Measurements from ENCODE around the gene ZNF664. TPM values are rescaled to one million over a fixed set of nuclear protein-coding genes. Genes with fewer than 3 reads are reported as not detected.

ZNF664 gene
- total RNA-seq, 1 donor from 2014 or later, result 88.2 TPM

DNA sequence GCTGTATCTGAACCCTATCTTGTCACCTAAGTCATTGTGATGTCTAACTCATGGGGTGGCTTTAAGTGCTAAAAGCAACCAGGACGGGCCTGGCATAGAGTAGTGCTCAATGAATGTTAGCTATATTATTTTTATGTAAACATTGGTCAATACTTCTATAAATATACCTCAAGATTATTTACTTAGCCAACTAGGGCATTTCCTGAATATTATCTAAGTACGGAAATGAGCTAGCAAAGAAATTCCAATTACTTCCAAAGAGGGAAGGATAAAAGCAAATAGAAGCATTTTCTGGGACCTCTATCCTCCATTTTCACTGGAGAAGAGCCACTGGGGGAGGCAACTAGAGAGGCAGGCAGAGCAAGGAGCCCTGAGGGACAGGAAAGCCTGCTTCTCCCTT is 21.0 kb upstream of the ZNF664 start:
- DNase-seq (ENCODE audit: low read depth) (peak; percentile 38), FAIRE-seq (no peak)
- Histone ChIP-seq H3K4me3 (ENCODE audit: low read depth, low read length) (no peak overlapping the region), H3K27me3 (ENCODE audit: control insufficient read depth, insufficient read depth, low read length) (no peaks in the 10 kb centered on the region), H3K36me3 (ENCODE audit: control insufficient read depth, insufficient read depth, low read length) (no peaks in the 10 kb centered on the region)
- TF ChIP-seq, protein P1, sequence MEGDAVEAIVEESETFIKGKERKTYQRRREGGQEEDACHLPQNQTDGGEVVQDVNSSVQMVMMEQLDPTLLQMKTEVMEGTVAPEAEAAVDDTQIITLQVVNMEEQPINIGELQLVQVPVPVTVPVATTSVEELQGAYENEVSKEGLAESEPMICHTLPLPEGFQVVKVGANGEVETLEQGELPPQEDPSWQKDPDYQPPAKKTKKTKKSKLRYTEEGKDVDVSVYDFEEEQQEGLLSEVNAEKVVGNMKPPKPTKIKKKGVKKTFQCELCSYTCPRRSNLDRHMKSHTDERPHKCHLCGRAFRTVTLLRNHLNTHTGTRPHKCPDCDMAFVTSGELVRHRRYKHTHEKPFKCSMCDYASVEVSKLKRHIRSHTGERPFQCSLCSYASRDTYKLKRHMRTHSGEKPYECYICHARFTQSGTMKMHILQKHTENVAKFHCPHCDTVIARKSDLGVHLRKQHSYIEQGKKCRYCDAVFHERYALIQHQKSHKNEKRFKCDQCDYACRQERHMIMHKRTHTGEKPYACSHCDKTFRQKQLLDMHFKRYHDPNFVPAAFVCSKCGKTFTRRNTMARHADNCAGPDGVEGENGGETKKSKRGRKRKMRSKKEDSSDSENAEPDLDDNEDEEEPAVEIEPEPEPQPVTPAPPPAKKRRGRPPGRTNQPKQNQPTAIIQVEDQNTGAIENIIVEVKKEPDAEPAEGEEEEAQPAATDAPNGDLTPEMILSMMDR (IDR thresholded peaks at IDR 0.05; ENCODE audit: insufficient read depth, low read length, severe bottlenecking), result no peak

- DNase-seq (ENCODE audit: low read depth) (no peak), FAIRE-seq (no peak)
- TF ChIP-seq, protein P1 (IDR thresholded peaks at IDR 0.05; ENCODE audit: insufficient read depth, low read length, severe bottlenecking), result no peak
- no peaks in the 10 kb centered on the region for H3K36me3 ChIP-seq (ENCODE audit: control insufficient read depth, insufficient read depth, low read length)
- no peak overlapping the region for H3K4me3 ChIP-seq (ENCODE audit: low read depth, low read length)
- no peaks in the 10 kb centered on the region for H3K27me3 ChIP-seq (ENCODE audit: control insufficient read depth, insufficient read depth, low read length)
Measured at GRCh38 chr12:123954647-123955350, 18.2 kb upstream of the ZNF664 start.

GRCh38 chr12:123956249-123956648 is 16.8 kb upstream of the ZNF664 start:
- no peak for FAIRE-seq
- TF ChIP-seq, protein P1 (IDR thresholded peaks at IDR 0.05; ENCODE audit: insufficient read depth, low read length, severe bottlenecking), result no peak

DNA sequence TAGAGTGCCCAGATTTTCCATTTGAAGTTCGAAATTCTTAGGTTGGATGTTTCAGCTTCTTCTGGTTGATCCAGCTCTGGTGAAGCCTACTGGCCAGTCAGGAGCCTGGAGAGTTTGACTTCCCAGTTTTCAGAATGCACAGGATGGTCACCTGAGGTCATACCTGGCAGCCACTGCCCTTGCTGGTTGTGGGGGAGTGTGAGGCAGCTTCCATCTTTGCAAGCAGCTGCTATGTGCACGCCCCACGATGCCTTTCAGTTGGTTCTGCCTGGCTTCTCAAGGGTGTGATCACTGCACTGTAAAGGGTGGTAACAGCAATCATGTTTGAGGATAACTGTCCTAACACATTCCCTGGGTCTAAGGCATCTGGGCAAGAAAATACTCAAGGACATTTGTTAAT is 15.8 kb upstream of the ZNF664 start:
- no peak for FAIRE-seq
- H3K4me3 ChIP-seq (ENCODE audit: low read depth, low read length), result no peak overlapping the region
- no peaks in the 10 kb centered on the region for H3K36me3 ChIP-seq (ENCODE audit: control insufficient read depth, insufficient read depth, low read length)
- DNase-seq (ENCODE audit: low read depth), result no peak
- TF ChIP-seq, protein P1 (IDR thresholded peaks at IDR 0.05; ENCODE audit: insufficient read depth, low read length, severe bottlenecking), result no peak
- no peaks in the 10 kb centered on the region for H3K27me3 ChIP-seq (ENCODE audit: control insufficient read depth, insufficient read depth, low read length)

More at GRCh38 chr12:123956249-123956648, 16.8 kb upstream of the ZNF664 start:
- no peaks in the 10 kb centered on the region for H3K27me3 ChIP-seq (ENCODE audit: control insufficient read depth, insufficient read depth, low read length)
- no peak overlapping the region for H3K4me3 ChIP-seq (ENCODE audit: low read depth, low read length)
- H3K36me3 ChIP-seq (ENCODE audit: control insufficient read depth, insufficient read depth, low read length), result no peaks in the 10 kb centered on the region
- DNase-seq (ENCODE audit: low read depth), result no peak

- Histone ChIP-seq H3K4me3 (ENCODE audit: low read depth, low read length) (no peak overlapping the region), H3K36me3 (ENCODE audit: control insufficient read depth, insufficient read depth, low read length) (no peaks in the 10 kb centered on the region), H3K27me3 (ENCODE audit: control insufficient read depth, insufficient read depth, low read length) (no peaks in the 10 kb centered on the region)
- TF ChIP-seq, protein P1 (IDR thresholded peaks at IDR 0.05; ENCODE audit: insufficient read depth, low read length, severe bottlenecking), result no peak
- DNase-seq (ENCODE audit: low read depth) (no peak), FAIRE-seq (no peak)
Measured at GRCh38 chr12:123958462-123958861, 14.6 kb upstream of the ZNF664 start.

DNA sequence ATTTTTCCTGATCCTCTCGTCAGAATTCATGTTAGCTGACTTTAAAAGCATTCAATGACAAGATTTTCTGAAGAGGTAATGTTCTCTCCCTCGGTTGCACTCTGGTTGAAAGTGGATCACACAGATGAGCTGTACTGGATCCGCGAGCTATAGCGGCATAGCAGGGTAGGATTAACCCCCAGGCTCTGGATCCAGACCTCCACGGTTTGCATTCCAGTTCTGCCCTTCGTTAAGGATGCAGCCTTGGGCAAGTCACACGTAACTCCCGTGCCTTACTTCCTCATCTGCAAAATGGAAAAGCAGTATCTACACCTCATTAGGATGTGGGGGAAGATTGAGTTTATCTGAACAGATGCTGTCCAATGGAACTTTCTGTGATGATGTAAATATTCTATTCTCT is 14.1 kb upstream of the ZNF664 start:
- TF ChIP-seq, protein P1 (IDR thresholded peaks at IDR 0.05; ENCODE audit: insufficient read depth, low read length, severe bottlenecking), result no peak
- Histone ChIP-seq H3K36me3 (ENCODE audit: control insufficient read depth, insufficient read depth, low read length) (no peaks in the 10 kb centered on the region), H3K27me3 (ENCODE audit: control insufficient read depth, insufficient read depth, low read length) (no peaks in the 10 kb centered on the region), H3K4me3 (ENCODE audit: low read depth, low read length) (no peak overlapping the region)
- no peak for FAIRE-seq
- DNase-seq (ENCODE audit: low read depth), result no peak
